Right atrium auricular region (tissue), 2 donors: ENCODE data around the gene SNN. TPM values are rescaled to one million over a fixed set of nuclear protein-coding genes. Genes with fewer than 3 reads are reported as not detected.

Experiments
- DNase-seq: peaks from one replicate; pipeline ENCODE4 v3.0.0-alpha.2; 2019; ENCODE audit warnings: low spot score
- H3K27ac ChIP-seq, 2 donors: fragments of 200-600 bp; sonication (generic); 1 replicate in 1 of 2; 2 replicates in 1 of 2; pipeline ENCODE4 v1.5.1; 2016 to 2019
- H3K27me3 ChIP-seq, 2 donors: fragments of 200-600 bp; sonication (generic); one replicate each; pipeline versions ENCODE4 v1.5.1 to v1.6.0; 2017 to 2019
- H3K36me3 ChIP-seq: fragments of 200-600 bp; sonication (generic); one replicate; pipeline ENCODE4 v1.5.1; 2016
- H3K4me1 ChIP-seq, 2 donors: fragments of 200-600 bp; sonication (generic); one replicate each; pipeline versions ENCODE4 v1.5.1 to v1.6.0; 2017 to 2019
- H3K4me3 ChIP-seq, 2 donors: fragments of 200-600 bp; sonication (generic); 1 replicate in 1 of 2; 2 replicates in 1 of 2; pipeline ENCODE4 v1.5.1; 2017 to 2019; ENCODE audit warnings: mild to moderate bottlenecking in 1 of 2, moderate library complexity in 1 of 2
- H3K9me3 ChIP-seq, 2 donors: fragments of 200-600 bp; sonication (generic); one replicate each; pipeline ENCODE4 v1.5.1; 2019
- CTCF ChIP-seq, 2 donors: fragments of 200-600 bp; sonication (generic); IDR thresholded peaks; one replicate each; pipeline ENCODE4 v1.5.1; 2019; ENCODE audit warnings: antibody characterized with exemption in 2 of 2
- total RNA-seq, 2 donors: library from RNA; depleted of rRNA; stranded (reverse); fragments of >200 nt; gene quantifications; one replicate each; pipeline ENCODE4 v1.1.0, GENCODE V29; 2016

SNN gene
- total RNA-seq, 2 donors from 2014 or later: 18.9 to 20.0 TPM

GRCh38 chr16:11692171-11692570 is 23.9 kb downstream of the SNN start:
- no peak for TF ChIP-seq CTCF (IDR thresholded peaks at IDR 0.05)
- no peaks in the 10 kb centered on the region for H3K9me3 ChIP-seq
- no peak overlapping the region for H3K4me3 ChIP-seq
- H3K27ac ChIP-seq: no peak overlapping the region
- H3K36me3 ChIP-seq: peaks cover 49% of the 10 kb centered on the region
- no peaks in the 10 kb centered on the region for H3K27me3 ChIP-seq
- peak; percentile 36 for DNase-seq
- peaks cover 0 to 25% of the 10 kb centered on the region in 2 donors for H3K4me1 ChIP-seq

- Histone ChIP-seq H3K27ac (no peak overlapping the region), H3K27me3 (no peaks in the 10 kb centered on the region), H3K4me3 (no peak overlapping the region), H3K9me3 (no peaks in the 10 kb centered on the region), H3K36me3 (peaks cover 49% of the 10 kb centered on the region), H3K4me1 (peaks cover 0 to 25% of the 10 kb centered on the region in 2 donors)
- DNase-seq: peak; percentile 51
- TF ChIP-seq CTCF (IDR thresholded peaks at IDR 0.05): no peak
Measured at GRCh38 chr16:11692651-11693050, 24.4 kb downstream of the SNN start.

DNA sequence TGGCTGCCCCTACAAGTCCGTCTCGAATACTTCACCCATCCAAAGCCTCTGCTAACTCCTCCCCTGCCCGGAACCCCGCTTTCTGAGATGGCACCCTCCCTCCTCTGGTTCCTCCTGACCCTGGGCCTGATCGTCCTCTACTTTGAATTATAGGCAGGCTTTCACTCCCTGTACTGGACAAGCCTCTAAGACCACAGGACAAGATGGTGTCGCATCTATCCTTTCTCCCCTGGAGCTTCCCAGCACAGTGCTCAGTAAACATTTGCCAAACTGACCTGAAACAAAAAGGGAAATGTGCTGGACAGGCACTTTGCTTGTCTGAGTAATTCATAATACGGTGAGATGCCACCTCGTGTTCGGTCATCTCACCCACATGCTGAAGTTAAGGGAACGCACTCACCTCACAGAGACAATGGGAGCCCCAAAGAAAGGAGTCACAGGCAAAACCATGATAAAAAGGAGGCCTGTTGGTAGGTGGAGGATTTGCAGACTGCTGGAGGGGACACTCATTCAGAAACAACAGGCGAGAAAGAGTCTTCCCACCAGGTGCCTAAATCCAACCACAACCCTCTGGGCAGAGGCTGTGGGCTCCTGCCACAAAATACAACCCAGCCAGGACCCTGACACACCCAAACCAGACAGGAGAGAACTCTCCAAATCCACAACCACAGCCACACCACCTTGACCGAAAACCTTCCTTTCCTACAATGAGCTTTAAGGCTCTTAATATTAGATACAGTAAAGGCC is 28.2 kb downstream of the SNN start:
- Histone ChIP-seq H3K36me3 (peaks cover 58% of the 10 kb centered on the region), H3K4me1 (no peaks in the 10 kb centered on the region), H3K4me3 (no peak overlapping the region)

DNA sequence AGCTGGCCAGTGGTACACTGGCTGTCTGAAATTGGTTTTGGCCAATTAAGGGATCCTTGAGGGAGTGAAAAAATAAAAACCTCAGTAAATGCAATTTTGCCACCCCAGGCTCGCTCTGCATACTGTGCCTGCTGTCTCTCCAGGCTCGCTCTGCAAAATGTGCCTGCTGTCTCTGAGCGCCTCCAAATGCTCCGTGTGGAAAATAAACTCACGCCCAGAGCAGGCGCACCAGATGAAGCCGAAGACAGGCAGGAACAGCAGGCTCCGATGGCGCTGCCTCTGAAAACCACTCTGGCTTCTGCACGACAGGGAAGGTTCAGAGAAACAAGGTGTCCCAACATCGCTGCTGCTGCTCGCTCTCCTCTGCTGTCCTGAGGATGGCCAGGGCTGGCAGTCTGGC is 29.1 kb downstream of the SNN start:
- H3K27ac ChIP-seq: no peak overlapping the region
- peaks cover 50% of the 10 kb centered on the region for H3K36me3 ChIP-seq

More for the DNA sequence above, 28.2 kb downstream of the SNN start:
- no peak for TF ChIP-seq CTCF (IDR thresholded peaks at IDR 0.05)
- no peak overlapping the region for H3K27ac ChIP-seq
- H3K27me3 ChIP-seq: no peaks in the 10 kb centered on the region
- no peaks in the 10 kb centered on the region for H3K9me3 ChIP-seq
- peak; percentile 50 for DNase-seq

GRCh38 chr16:11698271-11698689 is 30.0 kb downstream of the SNN start:
- H3K4me1 ChIP-seq: no peaks in the 10 kb centered on the region
- H3K27ac ChIP-seq: no peak overlapping the region
- peak; percentile 13 for DNase-seq
- peaks cover 50% of the 10 kb centered on the region for H3K36me3 ChIP-seq
- TF ChIP-seq CTCF (IDR thresholded peaks at IDR 0.05): no peak
- H3K9me3 ChIP-seq: no peaks in the 10 kb centered on the region
- H3K4me3 ChIP-seq: no peak overlapping the region
- no peaks in the 10 kb centered on the region for H3K27me3 ChIP-seq

More for the DNA sequence above, 29.1 kb downstream of the SNN start:
- H3K27me3 ChIP-seq: no peaks in the 10 kb centered on the region
- DNase-seq: no peak
- H3K4me3 ChIP-seq: no peak overlapping the region
- no peaks in the 10 kb centered on the region for H3K9me3 ChIP-seq
- TF ChIP-seq CTCF (IDR thresholded peaks at IDR 0.05): no peak
- no peaks in the 10 kb centered on the region for H3K4me1 ChIP-seq
